Spleen (tissue), 11 donors: Measurements from ENCODE around the gene SKAP2. TPM values are rescaled to one million over a fixed set of nuclear protein-coding genes. Genes with fewer than 3 reads are reported as not detected.

Experiments
- DNase-seq: peaks from one replicate; pipeline ENCODE4 v3.0.0-alpha.2; 2020
- H3K27ac ChIP-seq, 8 donors: fragments of 200-600 bp; sonication (generic) in 7 of 8; 1 replicate in 4 of 8; 2 replicates in 4 of 8; pipeline versions ENCODE4 v1.5.0 to v1.8.0; 2016 to 2021; ENCODE audit warnings: inconsistent platforms in 4 of 8, mild to moderate bottlenecking in 4 of 8, moderate library complexity in 1 of 8
- H3K27me3 ChIP-seq, 7 donors: fragments of 200-600 bp; sonication (generic) in 6 of 7; replicated peaks in 1 of 7; 1 replicate in 4 of 7; 2 replicates in 3 of 7; pipeline versions ENCODE4 v1.5.0 to v1.8.0; 2016 to 2021; ENCODE audit warnings: inconsistent platforms in 3 of 7, mild to moderate bottlenecking in 1 of 7
- H3K36me3 ChIP-seq, 6 donors: fragments of 200-600 bp; sonication (generic) in 5 of 6; 1 replicate in 4 of 6; 2 replicates in 2 of 6; pipeline versions ENCODE4 v1.5.0 to v1.8.0; 2016 to 2021; ENCODE audit warnings: inconsistent platforms in 2 of 6
- H3K4me1 ChIP-seq, 6 donors: fragments of 200-600 bp; sonication (generic) in 5 of 6; 1 replicate in 3 of 6; 2 replicates in 3 of 6; pipeline versions ENCODE4 v1.5.0 to v1.8.0; 2016 to 2021; ENCODE audit warnings: inconsistent platforms in 3 of 6
- H3K4me3 ChIP-seq, 8 donors: fragments of 200-600 bp; sonication (generic) in 7 of 8; 1 replicate in 4 of 8; 2 replicates in 4 of 8; pipeline versions ENCODE4 v1.5.0 to v1.8.0; 2016 to 2021; ENCODE audit warnings: inconsistent platforms in 4 of 8, mild to moderate bottlenecking in 4 of 8, moderate library complexity in 2 of 8
- H3K9me3 ChIP-seq, 8 donors: fragments of 200-600 bp; sonication (generic) in 7 of 8; 1 replicate in 4 of 8; 2 replicates in 4 of 8; pipeline versions ENCODE4 v1.5.0 to v1.8.0; 2016 to 2021; ENCODE audit warnings: inconsistent platforms in 4 of 8
- CTCF ChIP-seq, 11 experiments: fragments of 200-600 bp in 7 of 11; fragments of 450-650 bp in 4 of 11; sonication (generic) in 4 of 11; IDR thresholded peaks in 8 of 11; conservative IDR thresholded peaks in 3 of 11; 1 replicate in 7 of 11; 2 replicates in 4 of 11; pipeline versions ENCODE4 v1.4.0 to v1.8.0; 2016 to 2021; ENCODE audit warnings: antibody characterized with exemption in 11 of 11, inconsistent platforms in 4 of 11, mild to moderate bottlenecking in 1 of 11
- POLR2A ChIP-seq, 3 donors: fragments of 450-650 bp; IDR thresholded peaks; one replicate each; pipeline ENCODE4 v1.5.1; 2017; ENCODE audit warnings: antibody characterized with exemption in 3 of 3, mild to moderate bottlenecking in 1 of 3
- POLR2AphosphoS5 ChIP-seq, 3 donors: sonication (generic); formaldehyde crosslinking; IDR thresholded peaks; one replicate each; pipeline ENCODE4 v1.5.1; 2017; ENCODE audit warnings: antibody characterized with exemption in 3 of 3
- WGBS, 5 donors: extraction: QIAGEN DNeasy Blood & Tissue Kit in 3 of 5; methylation state at CpG; one replicate each; pipeline versions ENCODE4 v1.1.5 to v1.1.7; 2013 to 2018; 5-methylcytosine and 5-hydroxymethylcytosine counted together
- intact Hi-C: fragments of 100-400 bp; cut with DNase I; formaldehyde crosslinking; loops from one replicate; pipeline ENCODE4 v1.15.0; 2023; ENCODE audit warnings: low total_unique reads
- polyA plus RNA-seq, 3 donors: library from polyadenylated mRNA; stranded (reverse); fragments of 200-250 nt; gene quantifications; one replicate each; pipeline ENCODE4 v1.2.1, GENCODE V29; 2013
- total RNA-seq, 7 donors: library from RNA; depleted of rRNA in 3 of 7; stranded (reverse); fragments of >200 nt in 3 of 7; fragmentation: NEBNext Ultra II Directional in 4 of 7; extraction: Animal tissue kit (Norgen Biotek cat#: 25700) in 4 of 7; gene quantifications; one replicate each; pipeline versions ENCODE4 v1.1.0 to v1.2.1, GENCODE V29; 2016 to 2021
- donor health status: healthy with polysubstance abuse.
- donor health status: DM: no; HTN: no; CAD: no; lungs with moderate emphysema.
- donor health status: DM: no; HTN: no; CAD: no.
- donor health status: Bipolar disorder and iron deficiency.
- donor health status: healthy.
- donor health status: DM: no; HTN: no; CAD: no.
- donor health status: DM: yes; HTN: yes; CAD: no.

Gene SKAP2
- total and polyA plus RNA-seq, 10 donors: 14.8 to 87.2 (median 61.7) TPM

GRCh38 chr7:26659121-26659520, 205.3 kb downstream of the SKAP2 start:
- H3K27me3 ChIP-seq: no peaks in the 10 kb centered on the region
- TF ChIP-seq POLR2A (IDR thresholded peaks at IDR 0.05) (no peak), POLR2AphosphoS5 (IDR thresholded peaks at IDR 0.05) (no peak), CTCF (IDR thresholded peaks at IDR 0.05 in 8 of 11, conservative IDR thresholded peaks at IDR 0.05 in 3 of 11) (no peak)
- no peak for DNase-seq
- 89 to 94% (median 93%) methylated on average over 3 of the region's 3 CpGs for WGBS, 5 donors
- no peak overlapping the region for H3K27ac ChIP-seq
- no peaks in the 10 kb centered on the region for H3K9me3 ChIP-seq
- peaks cover 0 to 2% (median 0%) of the 10 kb centered on the region in 6 donors for H3K4me1 ChIP-seq
- H3K36me3 ChIP-seq: no peaks in the 10 kb centered on the region
- intact Hi-C loops: no loop called here
- H3K4me3 ChIP-seq: no peak overlapping the region

GRCh38 chr7:26658389-26659084, 205.9 kb downstream of the SKAP2 start:
- Histone ChIP-seq H3K36me3 (no peaks in the 10 kb centered on the region), H3K4me3 (no peak overlapping the region), H3K9me3 (no peaks in the 10 kb centered on the region), H3K4me1 (peaks cover 0 to 8% (median 0%) of the 10 kb centered on the region in 6 donors), H3K27ac (no peak overlapping the region), H3K27me3 (no peaks in the 10 kb centered on the region)
- no peak for DNase-seq
- intact Hi-C loops: no loop called here
- TF ChIP-seq POLR2AphosphoS5 (IDR thresholded peaks at IDR 0.05): no peak
- TF ChIP-seq POLR2A (IDR thresholded peaks at IDR 0.05): no peak
- no peak for TF ChIP-seq CTCF (IDR thresholded peaks at IDR 0.05 in 8 of 11, conservative IDR thresholded peaks at IDR 0.05 in 3 of 11)
- WGBS, 5 donors: 89 to 95% (median 92%) methylated on average over 7 of the region's 7 CpGs

- H3K36me3 ChIP-seq: no peaks in the 10 kb centered on the region
- 83 to 88% (median 87%) methylated on average over 15 of the region's 15 CpGs for WGBS, 5 donors
- H3K4me1 ChIP-seq: peaks cover 0 to 8% (median 0%) of the 10 kb centered on the region in 6 donors
- H3K27ac ChIP-seq: no peak overlapping the region
- no peak for DNase-seq
- no peak overlapping the region for H3K4me3 ChIP-seq
- H3K9me3 ChIP-seq: no peaks in the 10 kb centered on the region
- TF ChIP-seq POLR2AphosphoS5 (IDR thresholded peaks at IDR 0.05) (no peak), POLR2A (IDR thresholded peaks at IDR 0.05) (no peak), CTCF (IDR thresholded peaks at IDR 0.05 in 8 of 11, conservative IDR thresholded peaks at IDR 0.05 in 3 of 11) (no peak)
- intact Hi-C loops: no loop called here
- no peaks in the 10 kb centered on the region for H3K27me3 ChIP-seq
These were observed 206.6 kb downstream of the SKAP2 start for GRCh38 chr7:26657686-26658388.

GRCh38 chr7:26657206-26657641, 207.2 kb downstream of the SKAP2 start:
- intact Hi-C loops: no loop called here
- H3K4me3 ChIP-seq: no peak overlapping the region
- no peak overlapping the region for H3K27ac ChIP-seq
- 84 to 93% (median 90%) methylated on average over 2 of the region's 2 CpGs for WGBS, 5 donors
- DNase-seq: no peak
- H3K9me3 ChIP-seq: no peaks in the 10 kb centered on the region
- H3K27me3 ChIP-seq: no peaks in the 10 kb centered on the region
- TF ChIP-seq POLR2A (IDR thresholded peaks at IDR 0.05): no peak
- no peak for TF ChIP-seq POLR2AphosphoS5 (IDR thresholded peaks at IDR 0.05)
- TF ChIP-seq CTCF (IDR thresholded peaks at IDR 0.05 in 8 of 11, conservative IDR thresholded peaks at IDR 0.05 in 3 of 11): no peak
- H3K4me1 ChIP-seq: peaks cover 0 to 8% (median 0%) of the 10 kb centered on the region in 6 donors
- H3K36me3 ChIP-seq: no peaks in the 10 kb centered on the region
